Myocyte (in vitro differentiated cells): ENCODE measurements around the gene NIN. TPM values are rescaled to one million over a fixed set of nuclear protein-coding genes. Genes with fewer than 3 reads are reported as not detected.

ENCODE experiments used
- DNase-seq: peaks from one replicate; pipeline ENCODE4 v3.0.0-alpha.2; 2012; ENCODE audit warnings: low read depth
- total RNA-seq: library from RNA; depleted of rRNA; stranded (reverse); fragments of >200 nt; gene quantifications from 2 replicates; pipeline ENCODE4 v1.2.3, GENCODE V29; 2014

NIN gene
- total RNA-seq, 1 donor from 2014 or later, result 43.3 TPM

DNA sequence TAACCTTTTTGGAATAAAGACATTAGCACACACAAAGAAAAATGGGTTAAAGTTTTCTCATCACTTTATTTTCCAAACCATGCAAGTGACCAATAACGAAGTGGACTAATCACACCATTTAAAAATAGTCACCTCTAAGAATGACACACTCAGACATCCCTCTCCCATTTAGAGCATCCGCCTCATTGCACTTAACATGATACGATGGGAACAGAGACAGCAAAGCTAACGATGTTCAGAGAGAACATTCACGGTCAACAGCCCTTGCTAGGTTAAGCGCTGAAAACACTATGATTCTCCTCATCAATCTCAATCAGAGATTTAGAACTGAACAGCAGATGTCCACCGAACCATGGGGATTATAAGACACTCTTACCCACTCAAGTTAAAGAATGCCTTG lies 35.8 kb downstream of the NIN start:
- DNase-seq, result no peak

DNA sequence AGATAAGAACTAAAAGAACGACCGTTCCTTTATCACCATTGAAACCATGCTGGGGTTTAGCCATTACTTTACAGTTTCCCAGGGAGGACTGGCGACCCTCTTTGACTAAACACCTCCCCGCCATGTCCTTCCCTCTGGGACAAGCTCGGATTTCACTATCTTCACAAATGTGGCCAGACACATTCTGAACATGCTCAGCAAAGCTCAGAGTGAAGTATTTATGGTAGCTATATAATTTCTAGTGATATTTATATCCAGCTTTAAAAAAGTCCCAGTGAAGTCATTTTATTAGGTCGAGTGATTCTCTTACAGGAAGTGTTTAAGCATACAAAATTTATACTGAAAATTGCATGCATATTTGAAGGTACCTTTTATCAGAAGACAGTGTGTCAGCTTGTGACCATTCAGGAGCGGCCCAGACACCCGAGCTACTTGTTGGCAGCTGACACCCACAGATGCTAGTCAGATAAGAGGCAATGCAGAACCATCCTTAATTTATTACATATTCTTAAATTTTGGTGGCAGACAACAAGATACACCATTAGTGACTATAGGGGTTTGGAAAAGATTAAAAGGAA lies 36.8 kb downstream of the NIN start:
- no peak for DNase-seq

DNA sequence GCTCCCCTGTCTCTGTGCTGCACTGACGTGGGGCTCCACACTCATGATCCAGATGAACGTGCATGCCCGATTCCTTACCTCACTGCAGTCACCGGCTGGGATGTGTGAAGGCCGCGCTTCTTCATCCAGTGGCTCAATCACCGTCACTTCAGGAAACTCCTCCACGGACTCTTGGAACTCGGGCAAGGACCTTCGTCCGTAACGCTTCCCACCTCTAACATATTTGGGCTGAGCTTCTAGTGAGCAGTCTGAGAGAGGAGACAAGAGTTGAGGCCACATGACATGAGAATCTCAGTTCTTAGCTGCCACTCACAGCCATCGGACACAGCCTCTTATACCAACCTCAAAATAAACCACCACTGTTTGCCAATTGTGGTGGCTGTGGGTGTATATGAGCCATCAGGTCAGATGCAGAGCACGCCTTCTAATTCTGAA lies 38.3 kb downstream of the NIN start:
- DNase-seq, result peak; percentile 66

DNA sequence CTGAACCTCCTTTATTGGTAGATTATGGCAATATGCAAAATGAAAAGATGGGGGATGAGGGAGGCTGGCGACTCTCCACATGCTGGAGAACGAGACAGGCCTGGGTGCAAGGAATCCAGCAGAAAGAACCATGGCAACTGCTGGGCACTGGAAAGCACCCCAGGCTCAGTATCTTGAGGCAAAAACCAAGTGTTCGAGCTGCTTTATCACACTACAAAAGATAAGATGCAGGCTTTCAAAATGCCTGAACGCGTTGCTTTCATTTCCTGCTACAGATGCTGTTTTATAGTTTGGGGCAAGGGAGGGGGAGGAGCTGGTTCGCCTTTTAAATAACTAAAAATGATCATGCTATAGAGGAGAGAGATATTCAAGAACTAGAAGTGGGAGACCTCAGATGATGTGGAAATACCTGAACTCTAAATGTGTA lies 38.9 kb downstream of the NIN start:
- DNase-seq, result no peak

DNA sequence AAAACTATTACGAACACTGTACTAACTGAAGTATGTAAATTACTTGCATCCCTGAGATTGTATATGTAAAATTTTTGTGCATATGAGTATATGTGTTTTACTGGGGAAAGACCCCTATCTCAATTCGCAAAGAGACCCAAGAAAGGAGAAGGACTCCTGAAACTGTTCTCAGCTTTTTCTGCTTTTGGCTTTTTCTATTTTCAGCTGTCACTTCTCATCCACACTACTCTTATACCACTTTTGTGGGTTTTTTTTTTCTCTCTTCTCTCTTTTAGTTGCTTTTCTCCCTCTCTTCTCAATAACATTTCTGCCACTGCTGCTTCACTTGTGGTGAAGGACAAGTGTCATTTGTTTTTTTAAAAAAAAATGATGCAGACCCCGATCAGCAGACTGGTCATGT lies 39.8 kb downstream of the NIN start:
- DNase-seq, result no peak

DNA sequence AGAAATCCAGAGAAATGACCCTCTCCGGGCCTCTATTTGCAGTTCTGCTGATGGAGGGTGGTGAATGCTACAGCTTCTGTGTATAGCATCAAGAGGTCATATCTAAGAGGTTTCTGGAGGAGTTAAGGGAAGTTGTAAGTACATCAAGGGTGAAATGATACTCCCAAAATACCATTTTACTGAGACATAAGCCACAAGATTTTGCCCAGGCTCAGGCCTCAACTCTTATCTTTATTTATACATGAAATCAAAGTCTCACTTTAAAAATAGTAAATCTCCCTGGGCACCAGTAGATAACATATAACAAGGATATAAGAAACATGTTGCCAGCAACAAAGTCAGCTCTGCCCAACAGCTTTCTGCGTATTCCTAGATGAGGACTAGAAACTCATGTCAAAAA lies 40.4 kb downstream of the NIN start:
- DNase-seq, result no peak

DNA sequence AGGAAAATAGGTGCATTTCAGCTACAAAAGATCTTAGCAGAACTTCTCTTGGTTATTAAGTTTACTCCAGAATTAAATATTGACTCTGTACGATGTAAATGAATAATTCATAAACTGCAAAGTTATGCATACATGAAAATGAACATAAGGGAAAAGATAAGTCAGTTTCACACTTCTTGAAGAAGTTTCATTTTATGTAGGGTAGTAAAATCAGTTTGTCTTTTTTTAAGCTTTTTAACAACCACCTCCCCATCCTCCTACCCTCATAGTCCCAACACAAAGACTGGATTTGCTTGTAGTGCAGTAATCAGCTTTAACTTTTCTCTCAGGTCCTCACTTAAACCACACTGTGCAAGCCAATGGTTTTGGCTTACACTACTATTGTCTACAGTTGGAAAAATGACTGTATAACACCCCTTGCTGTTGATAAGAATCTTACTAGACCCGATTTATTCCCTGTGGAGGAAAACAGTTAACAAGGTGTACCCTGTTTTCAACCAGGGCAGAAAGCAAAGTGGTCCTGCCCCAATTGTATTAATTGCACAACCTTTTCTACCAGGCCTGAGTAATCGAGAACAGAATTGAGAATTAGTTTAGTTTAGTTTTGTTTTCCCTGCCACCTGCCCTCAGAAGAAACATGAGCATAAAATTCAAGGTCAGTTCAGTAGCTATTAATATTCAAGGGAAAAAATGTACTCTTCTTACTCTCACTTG lies 44.1 kb downstream of the NIN start:
- no peak for DNase-seq

DNA sequence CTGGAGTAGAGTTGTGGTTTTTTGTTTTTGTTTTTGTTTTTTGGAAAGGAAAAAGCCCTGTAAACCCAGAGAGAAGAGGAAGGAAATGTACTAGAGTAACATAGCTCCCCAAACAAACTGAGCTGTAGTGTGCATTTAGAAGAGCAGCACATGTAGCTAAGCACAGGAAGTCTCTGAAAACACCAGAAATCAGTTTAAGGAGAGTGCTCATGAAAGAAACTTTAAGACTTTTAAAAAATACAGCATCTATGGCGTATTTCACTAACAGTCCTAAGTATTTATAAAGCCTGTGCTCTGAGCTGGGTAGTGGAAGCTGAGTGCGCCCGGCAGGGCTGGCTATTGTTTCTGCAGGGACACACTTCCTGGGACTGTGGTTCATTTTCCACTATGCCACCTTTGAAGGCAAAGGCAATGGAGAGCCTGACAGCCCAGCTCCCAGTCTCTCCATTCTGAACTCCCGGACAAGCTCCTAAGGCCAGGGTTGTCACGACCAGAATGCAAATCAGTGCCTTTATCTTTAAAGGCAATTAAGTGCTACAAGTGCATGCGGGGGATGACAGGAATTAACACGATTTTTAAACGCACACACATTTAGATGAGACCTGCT lies 45.4 kb downstream of the NIN start:
- no peak for DNase-seq

DNA sequence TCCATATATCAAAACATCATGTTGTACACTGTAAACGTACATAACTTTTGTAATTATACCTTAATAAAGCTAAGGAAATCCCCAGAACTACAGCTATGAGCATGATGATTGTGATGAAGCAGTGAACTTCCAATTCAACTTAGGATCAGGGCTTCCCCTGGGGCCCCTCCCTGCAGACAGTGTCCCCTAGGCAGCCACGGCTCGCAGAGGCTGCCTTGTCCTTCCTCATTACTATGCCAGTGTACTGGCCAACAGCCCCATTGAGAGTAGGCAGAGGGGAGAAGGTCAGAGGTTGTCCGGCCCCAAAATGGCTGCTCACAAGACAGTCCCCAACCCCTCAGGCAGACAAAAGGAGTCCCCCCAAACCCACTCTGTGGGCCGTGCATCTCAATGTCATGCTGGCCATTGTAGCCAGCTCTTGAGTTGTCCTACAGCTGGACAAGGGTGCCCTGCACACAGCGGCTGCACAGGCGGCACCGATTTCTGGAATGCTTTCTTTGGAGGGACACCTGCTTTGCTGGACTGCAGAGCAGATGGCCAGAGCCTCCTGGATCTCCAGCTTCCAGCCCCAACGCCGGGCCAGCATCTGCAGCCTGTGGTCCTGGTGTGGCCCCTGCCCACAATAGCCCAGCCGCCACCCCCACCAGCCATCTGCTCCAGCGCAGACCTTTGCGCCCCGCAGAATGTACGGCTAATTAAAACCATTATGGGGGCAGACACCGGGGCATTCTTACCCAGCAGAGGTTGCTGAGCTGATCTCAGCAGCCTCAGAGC lies 46.1 kb downstream of the NIN start:
- no peak for DNase-seq

DNA sequence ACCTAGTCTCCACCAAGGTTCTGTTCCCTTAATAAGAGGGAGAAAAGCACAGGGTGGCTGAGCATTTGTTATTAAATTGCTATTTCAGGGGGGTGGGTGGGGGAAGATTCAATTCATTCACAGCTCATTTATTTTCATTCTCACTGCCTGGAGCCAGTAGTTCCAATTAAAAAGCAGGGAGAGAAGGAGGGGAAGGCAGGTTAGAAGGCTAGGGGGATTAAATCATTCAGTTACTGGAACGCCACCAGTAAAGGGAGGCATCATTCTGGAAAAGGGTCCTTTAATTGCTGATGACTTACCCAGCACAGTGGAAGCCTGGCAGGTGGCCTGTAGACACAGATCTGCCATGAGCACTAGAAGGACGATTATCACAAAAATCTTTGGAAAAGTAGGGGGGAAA lies 47.4 kb downstream of the NIN start:
- no peak for DNase-seq

DNA sequence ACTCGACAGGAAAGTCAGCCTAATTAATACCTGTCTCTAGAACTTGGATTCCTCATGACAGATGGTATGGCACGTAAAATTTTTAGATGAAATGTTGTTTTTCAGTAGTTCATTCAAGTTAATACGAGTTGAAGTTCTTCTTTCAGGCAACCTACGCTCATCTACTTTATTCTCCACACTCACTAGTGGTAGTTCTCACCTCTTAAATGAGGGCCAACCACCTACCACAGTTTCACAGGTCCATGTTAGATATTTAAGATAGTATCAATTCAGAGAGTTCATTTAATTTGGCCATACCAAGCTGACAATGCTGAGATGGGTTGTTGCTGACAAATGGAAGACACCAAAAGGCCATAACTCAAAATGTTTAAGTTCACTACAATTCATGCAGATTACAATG lies 50.6 kb downstream of the NIN start:
- no peak for DNase-seq

DNA sequence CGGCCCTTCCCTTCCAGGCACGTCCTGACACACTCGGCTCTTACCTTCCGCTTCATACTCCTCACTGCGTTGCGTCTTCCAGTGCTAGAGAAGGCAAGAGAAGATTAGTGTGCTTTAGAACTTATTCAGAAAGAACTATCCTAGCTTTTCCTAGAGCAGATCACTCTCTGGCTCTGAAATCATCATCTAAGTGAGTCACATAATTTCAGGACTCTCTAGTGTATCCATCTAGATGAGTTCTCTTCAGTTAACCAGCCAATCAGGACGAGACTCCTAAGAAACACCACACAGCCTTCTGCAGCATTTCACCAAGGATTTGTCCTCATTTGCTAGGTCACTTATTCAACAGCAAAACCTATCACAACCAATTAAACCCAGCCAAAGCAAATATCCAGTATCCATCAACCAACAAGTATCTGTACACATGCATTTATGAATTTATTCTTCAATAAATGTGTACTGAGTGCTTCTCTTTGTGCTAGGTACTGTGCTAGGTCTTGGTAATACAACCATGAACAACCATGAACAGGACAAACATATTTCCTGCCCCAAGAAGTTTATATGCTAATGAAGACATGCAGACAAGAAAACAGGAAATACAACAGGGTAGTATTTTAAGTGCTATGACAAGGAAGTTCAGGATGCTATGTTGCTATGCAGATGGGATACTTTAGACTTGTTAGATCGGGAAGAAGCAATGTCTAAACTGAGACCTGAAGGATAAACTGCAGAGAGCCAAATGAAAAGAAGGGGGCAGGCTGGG lies 52.1 kb downstream of the NIN start:
- DNase-seq, result no peak

DNA sequence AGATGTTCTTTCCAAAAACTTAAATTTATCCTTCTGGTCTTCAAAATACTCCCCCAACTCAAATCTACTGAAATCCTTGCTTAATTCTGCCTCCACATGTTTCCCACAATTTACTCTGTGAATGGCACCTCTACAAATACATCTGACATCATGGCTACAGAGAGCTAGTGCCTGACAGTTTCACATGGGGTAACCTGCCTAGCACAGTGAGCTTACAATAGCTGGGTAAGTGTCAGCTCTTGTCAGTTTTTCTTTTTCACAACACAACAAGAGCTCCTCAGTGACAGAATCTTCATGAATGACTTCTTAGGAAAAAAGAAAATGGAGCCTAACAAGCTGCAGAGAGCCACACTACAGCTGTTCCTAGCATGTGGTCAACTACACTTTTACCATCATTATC lies 54.4 kb downstream of the NIN start:
- DNase-seq, result peak; percentile 48

DNA sequence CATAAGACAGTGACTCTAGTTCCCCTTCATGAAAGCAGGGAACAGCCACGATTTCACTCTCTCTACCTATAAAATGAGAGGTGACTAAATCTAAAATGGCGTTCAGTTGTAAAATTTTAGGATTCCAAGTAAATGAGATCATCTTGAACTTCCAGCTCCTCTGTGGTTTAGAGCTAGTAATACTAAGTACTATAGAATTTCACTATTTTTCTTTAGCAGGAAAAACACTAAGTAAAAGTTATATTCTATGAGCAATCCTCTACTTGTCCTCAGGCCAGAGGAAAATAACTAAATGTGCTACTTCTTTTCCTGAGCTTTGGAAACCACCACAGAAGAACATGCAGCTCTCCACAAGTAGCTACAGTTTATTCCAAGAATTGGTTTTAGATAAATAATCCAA lies 55.6 kb downstream of the NIN start:
- peak; percentile 55 for DNase-seq

DNA sequence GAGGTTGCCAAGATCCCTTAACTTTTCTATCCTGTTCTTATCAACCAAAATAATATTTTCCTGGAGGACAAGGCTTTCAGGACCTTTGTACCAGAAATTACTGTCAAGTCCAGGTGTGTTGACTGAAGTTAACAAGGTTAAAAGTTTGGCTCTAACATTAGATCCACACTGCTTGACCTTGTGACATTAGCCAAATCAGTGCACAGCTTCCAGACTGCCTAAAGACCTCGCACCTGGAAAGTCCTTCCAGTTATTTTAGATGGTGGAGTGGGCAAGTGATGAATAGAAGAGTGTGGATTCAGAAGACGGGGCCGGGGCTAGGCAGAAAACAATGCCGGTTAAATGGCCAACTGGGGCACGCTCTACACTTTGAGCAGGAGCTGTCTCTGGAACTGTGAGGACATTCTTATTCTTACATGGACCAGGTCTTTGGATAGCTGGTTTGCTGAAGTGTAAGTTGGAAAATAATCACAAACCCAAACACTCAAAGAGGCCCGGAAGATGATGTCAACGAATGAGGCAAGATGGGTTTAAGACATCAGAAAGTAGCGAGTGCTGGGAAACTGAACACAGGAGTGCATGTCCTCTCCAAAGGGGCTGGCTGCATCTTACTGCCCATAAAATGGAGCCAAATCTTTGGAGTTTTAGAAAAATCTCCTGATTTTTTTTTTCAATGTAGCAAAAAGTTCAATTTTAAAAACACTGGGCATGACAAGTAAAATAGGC lies 56.3 kb downstream of the NIN start:
- DNase-seq, result no peak

DNA sequence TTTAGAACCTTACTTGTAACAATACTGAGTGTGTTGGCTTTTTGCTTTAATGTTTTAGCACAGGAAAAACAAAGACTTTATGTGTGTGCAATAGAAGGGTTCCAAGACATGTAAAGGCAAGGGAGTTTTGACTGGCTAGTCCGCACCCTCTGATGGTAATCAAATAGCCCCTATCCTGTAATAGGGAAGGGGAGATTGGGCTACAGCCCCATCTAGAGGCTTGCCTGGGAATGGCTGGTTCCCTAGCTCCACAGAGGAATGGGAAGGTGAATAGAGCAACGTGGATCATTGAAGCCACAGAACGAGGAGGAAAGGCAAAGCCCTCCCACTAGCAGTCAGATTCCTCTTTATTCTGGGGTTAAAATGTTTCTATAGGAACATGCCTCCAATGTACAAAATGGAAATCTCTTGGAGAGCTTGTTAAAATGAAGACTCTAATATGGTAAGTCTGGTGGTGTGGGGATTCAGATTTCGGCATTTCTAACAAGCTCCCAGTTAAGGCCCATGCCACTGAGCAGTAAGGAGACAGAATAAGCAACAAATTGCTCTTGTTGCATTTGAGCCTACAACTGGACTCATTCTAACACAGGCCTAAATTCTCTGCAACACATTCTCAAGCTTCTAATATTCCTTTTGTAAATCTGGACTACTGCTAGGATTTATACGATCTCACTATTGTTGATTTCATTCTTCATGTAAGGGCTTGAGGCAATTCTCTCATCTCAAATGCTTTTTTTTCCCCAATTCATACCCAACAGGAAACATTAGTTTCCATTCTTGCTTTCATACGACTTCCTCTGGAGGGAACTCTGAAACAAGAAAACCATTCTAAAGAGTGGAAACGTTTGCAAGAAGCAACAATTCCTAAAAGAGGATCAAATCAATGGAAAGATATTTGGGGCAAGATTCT lies 57.1 kb downstream of the NIN start:
- peak; percentile 82 for DNase-seq

DNA sequence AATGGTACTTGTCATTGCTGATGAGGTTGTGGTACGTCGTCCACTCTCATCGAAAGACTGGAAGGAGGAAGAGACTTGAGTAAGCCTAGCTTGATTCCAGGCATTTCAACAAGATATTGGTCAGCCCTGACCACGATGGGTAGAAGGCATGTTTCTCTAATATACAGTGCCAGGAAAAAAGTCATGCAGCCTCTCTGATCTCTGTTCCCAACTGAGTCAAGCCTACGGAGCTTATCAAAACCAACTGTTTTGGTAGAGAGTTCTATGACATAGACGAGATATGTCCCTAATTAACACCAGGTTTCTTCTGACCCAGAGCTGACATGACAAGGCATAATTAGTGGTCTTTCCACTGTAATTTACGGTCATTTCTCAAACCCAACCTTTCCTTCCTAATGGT lies 58.5 kb downstream of the NIN start:
- no peak for DNase-seq

DNA sequence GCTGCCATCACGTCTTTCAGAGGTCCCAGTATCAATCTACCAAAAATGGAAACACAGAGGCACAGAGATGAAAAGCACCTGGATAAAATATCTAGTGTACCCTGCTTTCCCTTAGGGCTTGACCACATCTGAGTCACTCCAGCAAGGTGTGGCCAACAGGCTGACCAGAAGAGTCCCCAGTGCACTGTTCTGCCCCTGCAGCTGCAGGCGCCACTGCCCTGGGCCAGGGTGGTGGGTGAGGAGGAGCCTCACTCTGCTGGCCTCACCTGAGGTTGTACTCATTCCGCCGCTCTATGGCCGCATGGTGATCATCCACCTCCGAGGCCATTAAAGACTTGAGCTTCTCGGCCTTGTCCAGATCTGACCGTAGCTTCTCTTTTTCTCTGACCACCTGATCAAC lies 60.4 kb downstream of the NIN start:
- DNase-seq, result no peak

DNA sequence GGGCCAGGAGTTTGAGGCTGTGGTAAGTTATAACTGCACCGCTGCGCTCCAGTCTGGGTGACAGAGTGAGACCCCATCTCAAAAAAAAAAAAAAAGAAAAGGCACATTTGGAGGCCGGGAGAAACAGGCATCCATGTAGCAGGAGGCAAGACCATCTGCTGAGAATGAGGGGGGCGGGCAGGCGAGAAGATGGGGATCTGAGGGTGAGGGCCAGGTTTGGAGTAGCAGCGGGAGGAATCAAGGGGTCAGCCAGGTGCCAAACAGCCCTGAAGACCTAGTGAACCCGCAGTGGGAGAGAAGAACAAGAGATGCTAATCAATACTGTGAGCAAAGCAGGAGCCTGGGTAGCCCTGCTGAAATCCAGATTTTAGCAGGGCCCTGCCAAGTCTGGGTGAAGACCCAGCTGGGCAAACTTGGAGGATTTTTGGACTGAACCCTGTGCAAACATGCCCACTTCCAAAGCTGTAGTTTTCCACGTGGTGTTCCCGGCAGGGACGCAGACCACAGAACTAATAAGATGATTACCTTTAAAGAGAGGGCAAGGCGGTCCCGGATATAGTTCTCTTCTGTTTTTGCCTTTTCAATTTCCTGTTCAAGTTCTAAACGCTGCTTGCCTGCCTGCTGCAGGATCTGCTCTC lies 61.0 kb downstream of the NIN start:
- no peak for DNase-seq
